ENCODE measurements around the gene CPXM2. TPM values are rescaled to one million over a fixed set of nuclear protein-coding genes. Genes with fewer than 3 reads are reported as not detected.

CPXM2 gene
- total RNA-seq, 1 donor from 2014 or later = 18.9 TPM

- DNase-seq (ENCODE audit: extremely low spot score in 2 of 2) = no peak
- intact Hi-C loops (cut with DNase I) = no loop called here
- TF ChIP-seq POLR2AphosphoS5 (IDR thresholded peaks at IDR 0.05; ENCODE audit: insufficient read depth in 1 of 2, low read depth in 1 of 2) = no peak
- TF ChIP-seq CTCF (IDR thresholded peaks at IDR 0.05) = no peak
- TF ChIP-seq POLR2A (IDR thresholded peaks at IDR 0.05) = no peak
- no peaks in the 10 kb centered on the region for H3K27me3 ChIP-seq
- H3K9me3 ChIP-seq = no peaks in the 10 kb centered on the region
- H3K27ac ChIP-seq = no peak overlapping the region
- no peaks in the 10 kb centered on the region for H3K4me1 ChIP-seq
- no peak overlapping the region for H3K4me3 ChIP-seq
- no peaks in the 10 kb centered on the region for H3K36me3 ChIP-seq
Observed at GRCh38 chr10:123766012-123766411, 125.6 kb downstream of the CPXM2 start.

- H3K4me1 ChIP-seq = no peaks in the 10 kb centered on the region
- no peak overlapping the region for H3K4me3 ChIP-seq
- no peaks in the 10 kb centered on the region for H3K36me3 ChIP-seq
- H3K27ac ChIP-seq = no peak overlapping the region
- no peaks in the 10 kb centered on the region for H3K27me3 ChIP-seq
- no peaks in the 10 kb centered on the region for H3K9me3 ChIP-seq
- intact Hi-C loops (cut with DNase I) = no loop called here
- no peak for TF ChIP-seq POLR2A (IDR thresholded peaks at IDR 0.05)
- no peak for DNase-seq (ENCODE audit: extremely low spot score in 2 of 2)
Observed at GRCh38 chr10:123761666-123762230, 129.9 kb downstream of the CPXM2 start.

GRCh38 chr10:123761038-123761428 is 130.6 kb downstream of the CPXM2 start:
- no peak overlapping the region for H3K4me3 ChIP-seq
- no peaks in the 10 kb centered on the region for H3K27me3 ChIP-seq
- no peak for DNase-seq (ENCODE audit: extremely low spot score in 2 of 2)
- H3K27ac ChIP-seq = no peak overlapping the region
- H3K4me1 ChIP-seq = no peaks in the 10 kb centered on the region
- H3K36me3 ChIP-seq = no peaks in the 10 kb centered on the region
- no peaks in the 10 kb centered on the region for H3K9me3 ChIP-seq
- TF ChIP-seq POLR2AphosphoS5 (IDR thresholded peaks at IDR 0.05; ENCODE audit: insufficient read depth in 1 of 2, low read depth in 1 of 2) (no peak), CTCF (IDR thresholded peaks at IDR 0.05) (no peak), POLR2A (IDR thresholded peaks at IDR 0.05) (no peak)
- intact Hi-C loops (cut with DNase I) = no loop called here

DNA sequence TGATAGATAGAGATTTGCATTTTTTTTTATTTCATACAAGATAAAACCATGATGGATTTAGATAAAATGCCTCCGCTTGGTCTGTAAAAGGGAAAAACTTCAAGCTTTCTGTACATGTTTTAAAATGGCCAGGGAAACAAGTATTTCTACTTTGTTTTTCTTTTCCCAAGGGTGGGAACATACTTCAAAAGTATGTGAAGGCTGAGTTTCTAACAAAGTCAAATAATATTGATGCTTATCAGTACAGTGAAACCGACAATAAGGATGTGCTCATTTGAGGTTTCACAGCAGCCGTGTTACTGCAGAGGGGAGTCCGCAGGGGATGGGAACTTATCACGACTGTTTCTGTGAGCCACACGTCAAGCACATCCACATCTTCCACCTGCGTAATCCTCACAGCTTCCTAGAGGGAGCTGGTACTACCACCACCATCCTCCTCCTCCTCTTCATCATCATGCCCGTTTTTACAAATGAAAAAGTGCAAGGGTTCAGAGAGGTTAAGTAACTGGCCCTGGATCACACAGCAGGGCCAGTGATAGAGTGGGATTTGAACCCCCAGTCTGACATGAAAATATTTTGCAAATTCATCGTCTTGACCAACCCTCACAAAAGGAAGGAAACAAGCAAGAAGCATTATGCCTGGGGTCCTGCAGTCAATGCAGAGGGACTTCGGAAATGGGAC is 131.1 kb downstream of the CPXM2 start:
- H3K27ac ChIP-seq = no peak overlapping the region
- no peaks in the 10 kb centered on the region for H3K4me1 ChIP-seq
- no peak for TF ChIP-seq POLR2A (IDR thresholded peaks at IDR 0.05)
- no peak for TF ChIP-seq CTCF (IDR thresholded peaks at IDR 0.05)
- TF ChIP-seq POLR2AphosphoS5 (IDR thresholded peaks at IDR 0.05; ENCODE audit: insufficient read depth in 1 of 2, low read depth in 1 of 2) = no peak
- no peak for DNase-seq (ENCODE audit: extremely low spot score in 2 of 2)
- intact Hi-C loops (cut with DNase I) = no loop called here
- no peaks in the 10 kb centered on the region for H3K9me3 ChIP-seq
- no peaks in the 10 kb centered on the region for H3K27me3 ChIP-seq
- no peaks in the 10 kb centered on the region for H3K36me3 ChIP-seq
- H3K4me3 ChIP-seq = no peak overlapping the region

GRCh38 chr10:123759501-123760031 is 132.0 kb downstream of the CPXM2 start:
- Histone ChIP-seq H3K36me3 (no peaks in the 10 kb centered on the region), H3K4me3 (no peak overlapping the region), H3K4me1 (no peaks in the 10 kb centered on the region), H3K27me3 (no peaks in the 10 kb centered on the region), H3K9me3 (no peaks in the 10 kb centered on the region), H3K27ac (no peak overlapping the region)
- DNase-seq (ENCODE audit: extremely low spot score in 2 of 2) = no peak
- intact Hi-C loops (cut with DNase I) = no loop called here
- no peak for TF ChIP-seq POLR2A (IDR thresholded peaks at IDR 0.05)
- no peak for TF ChIP-seq POLR2AphosphoS5 (IDR thresholded peaks at IDR 0.05; ENCODE audit: insufficient read depth in 1 of 2, low read depth in 1 of 2)
- TF ChIP-seq CTCF (IDR thresholded peaks at IDR 0.05) = no peak
